GM19324 (cell line): Measurements from ENCODE around the gene PIP4K2A.
"Not testable (repeated sequence)": the region's sequence is repeated elsewhere in the genome, so short reads cannot be mapped to it uniquely, and the experiment has no call there.

Experiments used
- ATAC-seq: cut with Tn5 transposase; IDR thresholded peaks from one replicate; pipeline ENCODE4 v1.9.1; 2021; ENCODE audit warnings: mild to moderate bottlenecking, moderate library complexity; ENCODE audit not compliant: unreplicated experiment, low FRiP score

PIP4K2A gene

GRCh38 chr10:22720667-22721066 lies 6.3 kb upstream of the PIP4K2A start:
- ATAC-seq = no peak

- no peak for ATAC-seq
Observed at GRCh38 chr10:22719406-22720042, 5.1 kb upstream of the PIP4K2A start.

- not testable (repeated sequence) for ATAC-seq
Observed at GRCh38 chr10:22718659-22719058, 4.3 kb upstream of the PIP4K2A start.

GRCh38 chr10:22717728-22718127 lies 3.4 kb upstream of the PIP4K2A start:
- no peak for ATAC-seq

- ATAC-seq = no peak
Observed at GRCh38 chr10:22716943-22717342, 2.6 kb upstream of the PIP4K2A start.

GRCh38 chr10:22715290-22715625 lies 880 bp upstream of the PIP4K2A start:
- no peak for ATAC-seq

- ATAC-seq = no peak
Observed at GRCh38 chr10:22713853-22714478, 412 bp downstream of the PIP4K2A start.

- peak; percentile 23 for ATAC-seq
Observed at GRCh38 chr10:22712956-22713852, 1.2 kb downstream of the PIP4K2A start.

GRCh38 chr10:22712211-22712955 lies 2.0 kb downstream of the PIP4K2A start:
- no peak for ATAC-seq

GRCh38 chr10:22711373-22711772 lies 3.0 kb downstream of the PIP4K2A start:
- no peak for ATAC-seq

- ATAC-seq = no peak
Observed at GRCh38 chr10:22710139-22710745, 4.1 kb downstream of the PIP4K2A start.

GRCh38 chr10:22708772-22709171 lies 5.6 kb downstream of the PIP4K2A start:
- ATAC-seq = no peak

GRCh38 chr10:22705527-22705926 lies 8.9 kb downstream of the PIP4K2A start:
- no peak for ATAC-seq

- no peak for ATAC-seq
Observed at GRCh38 chr10:22704942-22705341, 9.4 kb downstream of the PIP4K2A start.

- ATAC-seq = no peak
Observed at GRCh38 chr10:22704471-22704911, 9.9 kb downstream of the PIP4K2A start.

- no peak for ATAC-seq
Observed at GRCh38 chr10:22702348-22702747, 12.0 kb downstream of the PIP4K2A start.

- no peak for ATAC-seq
Observed at GRCh38 chr10:22701132-22701826, 13.1 kb downstream of the PIP4K2A start.

- no peak for ATAC-seq
Observed at GRCh38 chr10:22700489-22700888, 13.9 kb downstream of the PIP4K2A start.

- ATAC-seq = no peak
Observed at GRCh38 chr10:22699976-22700375, 14.4 kb downstream of the PIP4K2A start.

GRCh38 chr10:22698941-22699440 lies 15.4 kb downstream of the PIP4K2A start:
- ATAC-seq = no peak
